Lung (tissue), 12 donors: ENCODE results near the gene TEKT5. TPM values are rescaled to one million over a fixed set of nuclear protein-coding genes. Genes with fewer than 3 reads are reported as not detected.

Source experiments
- ATAC-seq: fragments of 200-7000 bp; cut with Tn5 transposase; one replicate; pipeline ENCODE4 v1.9.1; 2020; ENCODE audit warnings: moderate number of reproducible peaks; ENCODE audit not compliant: insufficient read depth, low FRiP score
- DNase-seq, 3 donors: peaks; one replicate each; pipeline ENCODE4 v3.0.0-alpha.2; 2013 to 2017
- H3K27ac ChIP-seq, 2 donors: one replicate each; pipeline ENCODE4 v1.5.1; 2013; ENCODE audit warnings: mild to moderate bottlenecking in 2 of 2, moderate library complexity in 2 of 2, control low read depth in 1 of 2, inconsistent platforms in 1 of 2, low read depth in 1 of 2, low read length in 1 of 2
- H3K27me3 ChIP-seq, 3 donors: one replicate each; pipeline ENCODE4 v1.5.1; 2013; ENCODE audit warnings: low read length in 2 of 3; ENCODE audit not compliant: control insufficient read depth in 3 of 3, insufficient read depth in 3 of 3
- H3K36me3 ChIP-seq, 4 donors: one replicate each; pipeline ENCODE4 v1.5.1; 2013; ENCODE audit warnings: low read length in 4 of 4, mild to moderate bottlenecking in 1 of 4, moderate library complexity in 1 of 4; ENCODE audit not compliant: control insufficient read depth in 4 of 4, insufficient read depth in 4 of 4
- H3K4me1 ChIP-seq, 5 donors: one replicate each; pipeline ENCODE4 v1.5.1; 2013; ENCODE audit warnings: low read length in 5 of 5, mild to moderate bottlenecking in 2 of 5, moderate library complexity in 1 of 5; ENCODE audit not compliant: control insufficient read depth in 5 of 5, insufficient read depth in 5 of 5
- H3K4me3 ChIP-seq: one replicate; pipeline ENCODE4 v1.5.1; 2013; ENCODE audit warnings: mild to moderate bottlenecking, control low read depth, moderate library complexity
- H3K9ac ChIP-seq, 2 donors: one replicate each; pipeline ENCODE4 v1.5.1; 2013; ENCODE audit warnings: low read length in 2 of 2, control low read depth in 1 of 2; ENCODE audit not compliant: insufficient read depth in 1 of 2
- H3K9me3 ChIP-seq, 4 donors: one replicate each; pipeline ENCODE4 v1.5.1; 2013; ENCODE audit warnings: low read length in 3 of 4, mild to moderate bottlenecking in 1 of 4, moderate library complexity in 1 of 4; ENCODE audit not compliant: control insufficient read depth in 4 of 4, insufficient read depth in 3 of 4
- CTCF ChIP-seq: IDR thresholded peaks from 2 replicates; pipeline ENCODE4 v1.5.1; 2012; ENCODE audit warnings: mild to moderate bottlenecking; ENCODE audit errors: control extremely low read depth, extremely low read depth
- WGBS, 2 donors: extraction: QIAGEN DNeasy Blood & Tissue Kit; methylation state at CpG; one replicate each; pipeline ENCODE4 v1.1.7; 2013; 5-methylcytosine and 5-hydroxymethylcytosine counted together
- polyA plus RNA-seq, 2 donors: library from polyadenylated mRNA; stranded (reverse); fragments of 200-250 nt; gene quantifications; one replicate each; pipeline ENCODE4 v1.2.1, GENCODE V29; 2013
- total RNA-seq, 2 donors: library from RNA; depleted of rRNA in 1 of 2; stranded (reverse); fragments of >200 nt in 1 of 2; gene quantifications; one replicate each; pipeline ENCODE4 v1.2.1, GENCODE V29; 2014 to 2021
- donor health status: control.
- donor health status: control.
- donor health status: Bipolar disorder and iron deficiency.
- donor health status: healthy.
- donor health status: DM: yes; HTN: yes; CAD: no.

The TEKT5 gene
- total and polyA plus RNA-seq, 4 donors: 0.13 to 0.34 (median 0.29) TPM

DNA sequence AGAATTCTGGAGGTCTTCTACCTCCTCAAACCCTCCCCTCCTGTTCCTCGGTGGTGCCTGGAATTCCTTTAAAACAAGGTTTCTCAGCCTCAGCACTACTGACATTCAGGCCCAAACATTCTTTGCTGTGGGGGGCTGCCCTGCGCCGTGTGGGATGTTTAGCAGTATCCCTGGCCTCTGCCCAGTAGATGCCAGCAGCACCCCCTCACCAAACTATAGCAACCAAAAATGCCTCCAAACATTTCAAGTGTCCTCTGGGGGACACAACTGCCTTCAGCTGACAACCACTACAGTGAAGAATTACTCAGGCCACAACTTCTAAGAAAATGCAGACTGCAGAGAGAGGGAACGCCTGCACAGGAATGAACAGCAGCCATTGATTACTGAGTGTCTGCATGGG is 28.4 kb downstream of the TEKT5 start:
- no peak for TF ChIP-seq CTCF
- Histone ChIP-seq H3K27ac (no peak overlapping the region), H3K36me3 (no peaks in the 10 kb centered on the region), H3K9ac (no peak overlapping the region), H3K9me3 (no peaks in the 10 kb centered on the region), H3K4me3 (no peak overlapping the region), H3K4me1 (peaks cover 0 to 20% (median 0%) of the 10 kb centered on the region in 5 donors), H3K27me3 (no peaks in the 10 kb centered on the region)
- no peak for DNase-seq
- WGBS, 2 donors: 88 to 91% methylated on average over 4 of the region's 4 CpGs
- no peak for ATAC-seq

- no peak overlapping the region for H3K4me3 ChIP-seq
- no peak overlapping the region for H3K27ac ChIP-seq
- DNase-seq: no peak
- ATAC-seq: no peak
- no peaks in the 10 kb centered on the region for H3K36me3 ChIP-seq
- H3K9ac ChIP-seq: no peak overlapping the region
- no peaks in the 10 kb centered on the region for H3K27me3 ChIP-seq
- peaks cover 0 to 28% (median 0%) of the 10 kb centered on the region in 5 donors for H3K4me1 ChIP-seq
- no peaks in the 10 kb centered on the region for H3K9me3 ChIP-seq
- 84 to 89% methylated on average over 7 of the region's 7 CpGs for WGBS, 2 donors
- TF ChIP-seq CTCF: no peak
Observed at GRCh38 chr16:10665166-10665565, 29.6 kb downstream of the TEKT5 start.

DNA sequence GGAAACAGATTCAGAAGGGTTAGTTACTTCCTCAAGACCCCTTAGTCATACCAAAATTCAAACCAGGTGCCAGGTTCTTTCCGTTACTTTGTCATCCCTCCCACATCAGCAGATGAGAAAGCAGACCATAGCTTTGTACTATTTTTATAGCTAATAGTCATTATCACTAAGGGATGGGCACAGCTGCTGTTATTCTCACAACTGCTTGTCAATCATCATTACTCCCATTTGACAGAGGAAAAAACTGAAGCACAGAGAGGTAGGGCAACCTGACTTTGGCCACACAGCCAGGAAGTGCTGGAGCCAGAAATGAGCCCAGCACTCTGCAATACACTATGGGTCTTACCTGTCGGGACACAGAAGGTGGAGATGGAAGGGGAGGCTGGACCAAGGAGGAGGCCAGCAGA is 30.0 kb downstream of the TEKT5 start:
- H3K9me3 ChIP-seq: no peaks in the 10 kb centered on the region
- no peak for ATAC-seq
- H3K9ac ChIP-seq: no peak overlapping the region
- H3K27me3 ChIP-seq: no peaks in the 10 kb centered on the region
- 94 to 98% methylated on average over 2 of the region's 2 CpGs for WGBS, 2 donors
- H3K4me3 ChIP-seq: no peak overlapping the region
- no peak for DNase-seq
- H3K4me1 ChIP-seq: peaks cover 0 to 28% (median 0%) of the 10 kb centered on the region in 5 donors
- no peak overlapping the region for H3K27ac ChIP-seq
- no peaks in the 10 kb centered on the region for H3K36me3 ChIP-seq
- no peak for TF ChIP-seq CTCF

GRCh38 chr16:10663744-10664143 is 31.0 kb downstream of the TEKT5 start:
- no peak for TF ChIP-seq CTCF
- 77 to 78% methylated on average over 4 of the region's 4 CpGs for WGBS, 2 donors
- Histone ChIP-seq H3K4me1 (peaks cover 0 to 28% (median 0%) of the 10 kb centered on the region in 5 donors), H3K4me3 (no peak overlapping the region), H3K27me3 (no peaks in the 10 kb centered on the region), H3K27ac (no peak overlapping the region), H3K36me3 (no peaks in the 10 kb centered on the region), H3K9ac (no peak overlapping the region), H3K9me3 (no peaks in the 10 kb centered on the region)
- no peak for ATAC-seq
- no peak for DNase-seq
